ENCODE results near the gene RTEL1. TPM values are rescaled to one million over a fixed set of nuclear protein-coding genes. Genes with fewer than 3 reads are reported as not detected.

RTEL1 gene
- total RNA-seq, 1 experiment from 2014 or later, result 33.4 TPM

DNA sequence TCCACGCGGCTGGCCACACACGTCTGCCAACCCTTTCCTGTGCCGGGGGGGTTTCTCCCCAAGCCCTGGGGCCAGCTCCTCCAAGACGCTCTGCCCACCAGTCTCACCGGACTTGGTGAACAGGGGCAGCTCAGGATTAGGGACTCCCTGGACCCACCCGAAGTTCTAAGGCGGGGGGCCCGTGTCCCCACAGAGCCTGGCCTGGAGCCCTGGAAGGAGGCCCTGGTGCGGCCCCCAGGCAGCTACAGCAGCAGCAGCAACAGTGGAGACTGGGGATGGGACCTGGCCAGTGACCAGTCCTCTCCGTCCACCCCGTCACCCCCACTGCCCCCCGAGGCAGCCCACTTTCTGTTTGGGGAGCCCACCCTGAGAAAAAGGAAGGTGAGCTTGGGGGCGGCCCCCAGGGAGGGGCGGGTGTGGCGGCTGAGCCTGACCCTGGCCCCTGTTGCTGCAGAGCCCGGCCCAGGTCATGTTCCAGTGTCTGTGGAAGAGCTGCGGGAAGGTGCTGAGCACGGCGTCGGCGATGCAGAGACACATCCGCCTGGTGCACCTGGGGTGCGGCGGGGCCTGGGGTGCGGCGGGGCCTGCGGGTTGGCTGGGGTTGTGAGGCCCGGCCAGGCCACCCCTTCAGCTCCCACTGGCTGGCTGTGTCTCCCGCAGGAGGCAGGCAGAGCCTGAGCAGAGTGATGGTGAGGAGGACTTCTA, 83.7 kb downstream of the RTEL1 start:
- H4K8ac ChIP-seq (replicated peaks; ENCODE audit: insufficient read length, low read depth, low read length), result no peak overlapping the region
- peaks cover 9% of the 10 kb centered on the region for H3K23me2 ChIP-seq (ENCODE audit: insufficient read length, low read depth, low read length, poor library complexity, severe bottlenecking)
- no peak overlapping the region for H3K27ac ChIP-seq (ENCODE audit: insufficient read length, low read depth, low read length)
- H3K9ac ChIP-seq (ENCODE audit: extremely low read depth, insufficient read length, low read length), result no peak overlapping the region
- no peaks in the 10 kb centered on the region for H3K27me3 ChIP-seq (ENCODE audit: insufficient read depth, low read length)
- no peak overlapping the region for H3K23ac ChIP-seq (ENCODE audit: insufficient read length, low read depth, low read length)
- TF ChIP-seq, protein P1, sequence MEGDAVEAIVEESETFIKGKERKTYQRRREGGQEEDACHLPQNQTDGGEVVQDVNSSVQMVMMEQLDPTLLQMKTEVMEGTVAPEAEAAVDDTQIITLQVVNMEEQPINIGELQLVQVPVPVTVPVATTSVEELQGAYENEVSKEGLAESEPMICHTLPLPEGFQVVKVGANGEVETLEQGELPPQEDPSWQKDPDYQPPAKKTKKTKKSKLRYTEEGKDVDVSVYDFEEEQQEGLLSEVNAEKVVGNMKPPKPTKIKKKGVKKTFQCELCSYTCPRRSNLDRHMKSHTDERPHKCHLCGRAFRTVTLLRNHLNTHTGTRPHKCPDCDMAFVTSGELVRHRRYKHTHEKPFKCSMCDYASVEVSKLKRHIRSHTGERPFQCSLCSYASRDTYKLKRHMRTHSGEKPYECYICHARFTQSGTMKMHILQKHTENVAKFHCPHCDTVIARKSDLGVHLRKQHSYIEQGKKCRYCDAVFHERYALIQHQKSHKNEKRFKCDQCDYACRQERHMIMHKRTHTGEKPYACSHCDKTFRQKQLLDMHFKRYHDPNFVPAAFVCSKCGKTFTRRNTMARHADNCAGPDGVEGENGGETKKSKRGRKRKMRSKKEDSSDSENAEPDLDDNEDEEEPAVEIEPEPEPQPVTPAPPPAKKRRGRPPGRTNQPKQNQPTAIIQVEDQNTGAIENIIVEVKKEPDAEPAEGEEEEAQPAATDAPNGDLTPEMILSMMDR (conservative IDR thresholded peaks at IDR 0.05), result no peak
- no peak overlapping the region for H2BK12ac ChIP-seq (ENCODE audit: insufficient read length, low read depth, low read length)
- no peak overlapping the region for H2BK15ac ChIP-seq (ENCODE audit: low read depth, low read length)
- no peak overlapping the region for H3K14ac ChIP-seq (ENCODE audit: insufficient read depth, low read length)
- Mint-ChIP-seq H3K27me3 (ENCODE audit: low read depth) (no peaks in the 10 kb centered on the region), H3K4me3 (peak overlapping the region; percentile 65 to 76; a peak in 3 of 5 replicates), H3K36me3 (ENCODE audit: insufficient read depth in 1 of 3, low read depth in 3 of 3) (peaks cover 0 to 14% (median 14%) of the 10 kb centered on the region in 3 experiments; a peak in 4 of 7 replicates), H3K9me3 (no peaks in the 10 kb centered on the region), H3K27ac (no peak overlapping the region), H3K4me1 (peaks cover 0 to 2% of the 10 kb centered on the region in 2 experiments; a peak in 1 of 4 replicates)
- no peak overlapping the region for H4K91ac ChIP-seq (ENCODE audit: insufficient read length, low read depth, low read length)
- no peak overlapping the region for H3K56ac ChIP-seq (ENCODE audit: insufficient read length, low read depth, low read length)
- H2AK5ac ChIP-seq (ENCODE audit: insufficient read length, low read length), result no peak overlapping the region
- no peak overlapping the region for H4K5ac ChIP-seq (ENCODE audit: insufficient read length, low read depth, low read length)
- no peaks in the 10 kb centered on the region for H4K20me1 ChIP-seq (ENCODE audit: control insufficient read depth, insufficient read depth, insufficient read length)
- H3T11ph ChIP-seq (ENCODE audit: low read length), result no peak overlapping the region
- no peaks in the 10 kb centered on the region for H3K4me1 ChIP-seq (ENCODE audit: insufficient read depth, low read length)
- DNase-seq, result no peak
- no CpG with 5 or more reads among the region's 30 CpGs for WGBS (ENCODE audit: extremely low coverage, insufficient read length, low lambda C conversion rate)
- H3K79me1 ChIP-seq (ENCODE audit: insufficient read depth, low read depth, low read length, poor library complexity, severe bottlenecking), result no peaks in the 10 kb centered on the region
- H3K18ac ChIP-seq (ENCODE audit: insufficient read length, low read depth, low read length), result no peak overlapping the region
- no peaks in the 10 kb centered on the region for H3K9me3 ChIP-seq (ENCODE audit: control insufficient read depth, low read depth, low read length)
- H3K4ac ChIP-seq (ENCODE audit: low read depth, low read length), result no peak overlapping the region
- H2BK5ac ChIP-seq (ENCODE audit: insufficient read length, low read length), result no peak overlapping the region
- H2AFZ ChIP-seq (ENCODE audit: low read length), result no peak overlapping the region
- H3K79me2 ChIP-seq (ENCODE audit: insufficient read depth, low read length), result no peaks in the 10 kb centered on the region
- H2BK120ac ChIP-seq (ENCODE audit: low read depth, low read length, poor library complexity, severe bottlenecking), result no peak overlapping the region
- H3K4me2 ChIP-seq (ENCODE audit: insufficient read depth, insufficient read length, low read length), result no peak overlapping the region
- no peak overlapping the region for H2BK20ac ChIP-seq (ENCODE audit: low read depth, low read length, poor library complexity, severe bottlenecking)
